Kidney (tissue), 14 donors: Measurements from ENCODE around the gene SLC9A1. TPM values are rescaled to one million over a fixed set of nuclear protein-coding genes. Genes with fewer than 3 reads are reported as not detected.

ENCODE experiments used
- DNase-seq, 5 donors: peaks; one replicate each; pipeline ENCODE4 v3.0.0-alpha.2; 2013 to 2020
- FAIRE-seq: peaks from 2 replicates; lab custom pipeline; 2012; peaks lifted over from hg19 to GRCh38; lab: Jason Lieb, UNC
- H3K27ac ChIP-seq, 2 donors: one replicate each; pipeline ENCODE4 v1.7.0; 2013; ENCODE audit warnings: low read depth in 2 of 2, low read length in 2 of 2, inconsistent platforms in 1 of 2
- H3K27me3 ChIP-seq: one replicate; pipeline ENCODE4 v1.7.1; 2013; ENCODE audit warnings: low read length, inconsistent platforms; ENCODE audit not compliant: control insufficient read depth, insufficient read depth
- H3K36me3 ChIP-seq, 3 donors: one replicate each; pipeline versions ENCODE4 v1.7.0 to v1.7.1; 2013; ENCODE audit warnings: low read length in 3 of 3, control low read depth in 1 of 3, inconsistent platforms in 1 of 3; ENCODE audit not compliant: insufficient read depth in 3 of 3, control insufficient read depth in 2 of 3
- H3K4me1 ChIP-seq, 3 donors: one replicate each; pipeline versions ENCODE4 v1.7.0 to v1.7.1; 2013; ENCODE audit warnings: low read length in 3 of 3, inconsistent platforms in 1 of 3, low read depth in 1 of 3; ENCODE audit not compliant: control insufficient read depth in 2 of 3, insufficient read depth in 2 of 3
- H3K4me3 ChIP-seq, 3 donors: one replicate each; pipeline versions ENCODE4 v1.7.0 to v1.8.1; 2013; ENCODE audit warnings: low read length in 3 of 3, control low read depth in 1 of 3, inconsistent platforms in 1 of 3
- H3K9ac ChIP-seq, 3 donors: one replicate each; pipeline versions ENCODE4 v1.7.0 to v1.7.1; 2013; ENCODE audit warnings: low read length in 3 of 3, control low read depth in 1 of 3, inconsistent platforms in 1 of 3
- H3K9me3 ChIP-seq, 3 donors: one replicate each; pipeline versions ENCODE4 v1.7.0 to v1.7.1; 2013; ENCODE audit warnings: low read length in 3 of 3, control low read depth in 1 of 3, inconsistent platforms in 1 of 3; ENCODE audit not compliant: control insufficient read depth in 2 of 3, insufficient read depth in 1 of 3
- CTCF ChIP-seq: IDR thresholded peaks from 3 replicates; pipeline ENCODE4 v1.5.1; 2012; ENCODE audit warnings: mild to moderate bottlenecking, moderate library complexity, borderline replicate concordance; ENCODE audit not compliant: insufficient read depth; ENCODE audit errors: extremely low read depth
- intact Hi-C: fragments of 100-400 bp; cut with DNase I; formaldehyde crosslinking; loops from one replicate; pipeline ENCODE4 v1.11.1; 2022
- polyA plus RNA-seq: library from polyadenylated mRNA; stranded (reverse); fragments of 350-450 nt; fragmentation: Illumina TruSeq; extraction: RNeasy Lipid Tissue Mini Kit (QIAGEN cat#74804); gene quantifications from one replicate; pipeline ENCODE4 v1.2.3, GENCODE V29; 2014; ENCODE audit warnings: low read depth, low replicate concordance; ENCODE audit not compliant: insufficient read depth
- total RNA-seq: library from RNA; stranded (reverse); fragmentation: NEBNext Ultra II Directional; extraction: Animal tissue kit (Norgen Biotek cat#: 25700); gene quantifications from one replicate; pipeline ENCODE4 v1.2.1, GENCODE V29; 2021
- donor health status: control.
- donor health status: control.
- donor health status: control.
- donor health status: control.
- donor health status: control.
- donor health status: DM: yes; HTN: yes; CAD: no.
- donor health status: Normal renal cell carcinoma (clear cell type).

The SLC9A1 gene
- total and polyA plus RNA-seq, 2 donors from 2014 or later, result 19.3 to 29.8 TPM

GRCh38 chr1:27057801-27058625 is 96.9 kb downstream of the SLC9A1 start:
- Histone ChIP-seq H3K4me3 (no peak overlapping the region), H3K4me1 (peaks cover 0 to 7% (median 5%) of the 10 kb centered on the region in 3 donors), H3K9me3 (no peaks in the 10 kb centered on the region), H3K27ac (peak overlapping the region in 1 of 2 donors; percentile 51), H3K9ac (peak overlapping the region in 1 of 3 donors; percentile 40), H3K36me3 (no peaks in the 10 kb centered on the region), H3K27me3 (no peaks in the 10 kb centered on the region)
- FAIRE-seq (no peak), DNase-seq (peak in 4 of 5 donors; percentile 33 to 88 (median 66))
- intact Hi-C loops, result no loop called here
- no peak for TF ChIP-seq CTCF

- no peaks in the 10 kb centered on the region for H3K9me3 ChIP-seq
- FAIRE-seq (no peak), DNase-seq (no peak)
- intact Hi-C loops, result no loop called here
- no peaks in the 10 kb centered on the region for H3K27me3 ChIP-seq
- TF ChIP-seq CTCF, result no peak
- H3K4me3 ChIP-seq, result no peak overlapping the region
- peaks cover 0 to 7% (median 5%) of the 10 kb centered on the region in 3 donors for H3K4me1 ChIP-seq
- H3K27ac ChIP-seq, result peak overlapping the region in 1 of 2 donors; percentile 51
- H3K9ac ChIP-seq, result no peak overlapping the region
- no peaks in the 10 kb centered on the region for H3K36me3 ChIP-seq
Observed at GRCh38 chr1:27057389-27057788, 97.5 kb downstream of the SLC9A1 start.

GRCh38 chr1:27053977-27054753 is 100.8 kb downstream of the SLC9A1 start:
- Histone ChIP-seq H3K4me1 (peaks cover 0 to 5% (median 4%) of the 10 kb centered on the region in 3 donors), H3K27me3 (no peaks in the 10 kb centered on the region), H3K9me3 (no peaks in the 10 kb centered on the region), H3K9ac (no peak overlapping the region), H3K36me3 (no peaks in the 10 kb centered on the region), H3K27ac (no peak overlapping the region), H3K4me3 (no peak overlapping the region)
- intact Hi-C loops, result no loop called here
- no peak for DNase-seq
- TF ChIP-seq CTCF, result no peak
- FAIRE-seq, result no peak
